GM10266 (cell line): ENCODE results near the gene FGF7.
A peak's percentile ranks its signal among the peaks of the same experiment; 100 is the strongest.
"Not testable (repeated sequence)": the region's sequence is repeated elsewhere in the genome, so short reads cannot be mapped to it uniquely, and the experiment has no call there.

ENCODE experiments used
- DNase-seq: peaks from one replicate; pipeline ENCODE4 v3.0.0; 2012; ENCODE audit errors: extremely low spot score
- TF ChIP-seq, protein P1 (sequence below): IDR thresholded peaks from 2 replicates; pipeline ENCODE4 v1.5.1; 2012; ENCODE audit warnings: mild to moderate bottlenecking, low read depth; ENCODE audit not compliant: control insufficient read depth, insufficient read depth; ENCODE audit errors: missing control alignments

Gene FGF7

DNA sequence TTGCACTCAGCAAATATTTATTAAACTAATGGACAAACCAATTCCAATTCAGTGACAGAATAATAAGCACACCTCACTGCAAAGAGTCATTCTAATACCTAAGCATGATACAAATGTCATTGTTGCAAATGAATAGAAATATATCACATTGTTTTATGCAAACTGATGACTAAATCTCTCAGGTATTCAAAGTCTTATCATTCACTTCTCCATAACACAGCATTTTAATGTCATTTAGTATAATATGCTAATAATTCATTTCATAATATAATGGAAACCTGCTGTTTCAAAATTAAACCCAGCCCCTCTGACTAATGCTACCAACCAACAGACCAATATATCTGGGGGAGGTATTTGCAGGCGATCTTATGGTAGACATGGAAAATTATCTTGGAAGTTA lies 71.8 kb downstream of the FGF7 start:
- TF ChIP-seq, protein P1, sequence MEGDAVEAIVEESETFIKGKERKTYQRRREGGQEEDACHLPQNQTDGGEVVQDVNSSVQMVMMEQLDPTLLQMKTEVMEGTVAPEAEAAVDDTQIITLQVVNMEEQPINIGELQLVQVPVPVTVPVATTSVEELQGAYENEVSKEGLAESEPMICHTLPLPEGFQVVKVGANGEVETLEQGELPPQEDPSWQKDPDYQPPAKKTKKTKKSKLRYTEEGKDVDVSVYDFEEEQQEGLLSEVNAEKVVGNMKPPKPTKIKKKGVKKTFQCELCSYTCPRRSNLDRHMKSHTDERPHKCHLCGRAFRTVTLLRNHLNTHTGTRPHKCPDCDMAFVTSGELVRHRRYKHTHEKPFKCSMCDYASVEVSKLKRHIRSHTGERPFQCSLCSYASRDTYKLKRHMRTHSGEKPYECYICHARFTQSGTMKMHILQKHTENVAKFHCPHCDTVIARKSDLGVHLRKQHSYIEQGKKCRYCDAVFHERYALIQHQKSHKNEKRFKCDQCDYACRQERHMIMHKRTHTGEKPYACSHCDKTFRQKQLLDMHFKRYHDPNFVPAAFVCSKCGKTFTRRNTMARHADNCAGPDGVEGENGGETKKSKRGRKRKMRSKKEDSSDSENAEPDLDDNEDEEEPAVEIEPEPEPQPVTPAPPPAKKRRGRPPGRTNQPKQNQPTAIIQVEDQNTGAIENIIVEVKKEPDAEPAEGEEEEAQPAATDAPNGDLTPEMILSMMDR: no peak
- DNase-seq: no peak

DNA sequence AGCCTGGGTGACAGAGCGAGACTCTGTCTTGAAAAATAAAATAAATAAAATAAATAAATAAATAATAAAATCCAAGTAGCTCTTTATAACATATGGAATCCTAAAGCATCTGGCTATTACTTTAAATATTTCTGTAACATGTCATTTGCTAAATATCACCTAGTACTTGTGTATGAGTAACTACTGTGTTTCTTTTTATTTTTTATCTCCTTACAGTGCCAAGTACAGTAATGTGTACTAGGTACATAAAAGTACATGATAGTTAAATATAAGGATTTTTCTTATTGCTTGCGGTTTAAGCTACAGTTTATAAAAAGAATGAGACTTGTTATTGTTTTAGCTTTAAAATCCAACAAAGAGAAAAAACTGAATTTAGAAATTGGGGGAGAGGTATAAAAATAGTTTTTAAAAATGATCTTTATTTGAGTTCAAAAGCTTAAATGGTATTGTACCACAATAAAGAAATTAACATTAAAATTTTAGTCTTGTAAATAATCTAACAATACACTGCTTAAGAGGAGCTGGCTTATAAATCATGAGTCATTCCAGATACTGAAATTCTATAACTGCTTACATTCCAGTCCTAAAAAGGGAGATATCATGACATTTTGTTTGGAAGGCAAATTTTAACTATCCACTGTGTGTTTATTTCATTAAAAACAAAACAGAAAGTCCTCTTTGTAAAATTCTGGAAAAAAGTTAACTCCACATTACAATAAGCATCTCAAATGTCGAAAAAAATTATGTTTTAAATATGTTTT lies 73.1 kb downstream of the FGF7 start:
- TF ChIP-seq, protein P1: no peak
- DNase-seq: no peak

DNA sequence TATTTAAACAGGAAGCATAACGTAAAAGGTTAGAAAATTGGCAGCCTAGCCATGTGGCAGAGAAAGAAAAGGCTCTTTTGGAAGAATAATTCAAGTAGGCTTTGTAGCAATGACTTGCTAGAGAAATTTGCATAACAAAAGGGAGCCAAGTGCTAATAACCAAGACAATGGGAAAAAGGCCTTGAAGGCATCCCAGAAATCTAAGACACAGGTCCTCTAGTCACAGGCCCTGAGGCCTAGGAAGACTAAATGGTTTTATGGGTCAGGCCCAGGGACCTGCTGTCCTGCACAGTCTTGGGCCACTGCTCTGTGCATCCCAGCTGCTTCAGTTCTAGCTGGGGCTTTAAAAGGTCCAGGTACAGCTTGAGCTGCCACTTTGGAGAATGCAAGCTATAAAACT lies 78.5 kb downstream of the FGF7 start:
- TF ChIP-seq, protein P1: no peak
- DNase-seq: no peak

DNA sequence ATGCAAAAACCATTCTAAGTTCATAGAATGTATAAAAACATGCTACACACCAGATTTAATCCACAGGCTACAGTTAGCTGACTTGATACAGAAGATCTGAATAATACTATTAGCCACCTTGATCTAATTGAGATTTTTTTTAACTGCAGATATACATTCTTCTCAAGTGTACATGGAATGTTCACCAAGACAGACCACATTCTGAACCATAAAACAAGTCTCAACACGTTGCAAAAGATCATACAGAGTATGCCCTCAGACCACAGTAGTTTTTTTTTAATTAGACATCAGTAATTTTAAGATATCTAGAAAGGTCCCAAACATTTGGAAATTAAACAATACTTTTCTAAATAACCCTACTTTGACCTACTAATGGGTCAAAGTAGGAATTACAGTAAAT lies 83.3 kb downstream of the FGF7 start:
- no peak for DNase-seq
- TF ChIP-seq, protein P1: no peak

DNA sequence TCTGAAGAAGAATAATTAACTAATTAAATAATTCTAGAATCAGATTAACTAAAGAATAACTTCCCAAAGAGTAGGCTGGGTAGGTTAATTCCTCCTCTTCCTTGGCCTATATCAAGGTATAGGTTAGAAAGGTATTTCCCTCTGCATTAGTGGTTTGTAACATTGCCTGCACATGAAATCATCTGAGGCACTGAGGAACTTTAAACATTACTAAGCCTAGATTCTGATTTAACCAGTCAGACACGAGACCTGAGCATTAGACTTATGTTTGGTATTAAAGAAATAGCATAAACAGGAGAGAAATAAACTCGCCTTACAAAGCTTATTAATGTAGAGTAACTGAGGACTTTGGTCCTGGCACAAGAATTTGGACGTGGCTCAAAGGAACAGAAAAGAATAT lies 84.2 kb downstream of the FGF7 start:
- DNase-seq: no peak
- TF ChIP-seq, protein P1: no peak

DNA sequence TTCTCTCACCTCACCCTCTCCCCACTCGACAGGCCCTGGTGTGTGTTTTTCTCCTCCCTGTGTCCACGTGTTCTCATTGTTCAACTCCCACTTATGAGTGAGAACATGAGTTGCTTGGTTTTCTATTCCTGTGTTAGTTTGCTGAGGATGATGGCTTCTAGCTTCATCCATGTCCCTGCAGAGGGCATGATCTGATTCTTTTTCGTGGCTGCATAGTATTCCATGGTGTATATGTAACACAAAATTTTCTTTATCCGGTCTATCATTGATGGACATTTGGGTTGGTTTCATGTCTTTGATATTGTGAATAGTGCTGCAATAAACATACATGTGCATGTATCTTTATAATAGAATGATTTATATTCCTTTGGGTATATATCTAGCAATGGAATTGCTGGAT lies 89.7 kb downstream of the FGF7 start:
- not testable (repeated sequence) for DNase-seq

DNA sequence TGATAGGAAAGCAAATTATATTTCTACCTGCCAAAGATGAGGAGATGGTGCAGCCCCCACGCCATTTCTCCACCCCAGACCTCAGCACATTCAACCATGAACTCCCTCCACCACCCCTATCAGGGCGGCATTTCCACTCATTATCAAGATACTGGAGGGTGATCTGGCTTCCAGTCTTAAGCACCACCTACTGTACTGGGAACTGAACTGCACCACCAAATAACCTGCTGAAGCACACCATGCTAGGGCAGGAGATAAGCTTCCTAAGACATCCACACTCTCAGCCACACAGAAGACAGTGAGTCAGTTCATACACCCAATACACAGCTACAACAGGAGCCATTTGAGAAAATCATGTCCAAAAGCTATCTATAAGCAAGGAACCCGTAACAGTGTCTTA lies 98.8 kb downstream of the FGF7 start:
- TF ChIP-seq, protein P1: peak; percentile 11
- no peak for DNase-seq

DNA sequence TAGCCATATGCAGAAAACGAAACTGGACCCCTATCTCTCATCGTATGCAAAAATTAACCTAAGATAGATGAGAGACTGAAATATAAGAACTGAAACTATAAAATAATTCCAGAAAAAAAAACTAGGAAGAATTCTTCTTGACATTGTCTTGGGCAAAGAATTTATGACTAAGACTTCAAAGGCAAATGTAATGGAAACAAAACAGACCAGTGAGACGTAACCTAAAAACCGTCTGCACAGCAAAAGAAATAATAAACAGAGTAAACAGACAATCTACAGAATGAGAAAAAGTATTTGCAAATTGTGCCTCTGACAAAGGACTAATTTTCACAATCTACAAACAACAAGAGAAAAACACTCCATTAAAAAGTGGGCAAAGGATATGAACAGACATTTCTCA lies 105.2 kb downstream of the FGF7 start:
- TF ChIP-seq, protein P1: no peak
- DNase-seq: no peak
